HepG2 (cell line): ENCODE results near the gene NECTIN2. TPM values are rescaled to one million over a fixed set of nuclear protein-coding genes. Genes with fewer than 3 reads are reported as not detected.

ENCODE experiments used
- ATF7 ChIP-seq, 2 experiments: fragments of 450-650 bp in 1 of 2; sonication (generic) in 1 of 2; formaldehyde crosslinking in 1 of 2; IDR thresholded peaks; 2 replicates each; pipeline versions ENCODE4 v1.4.0 to v1.6.1; 2016 to 2020; ENCODE audit warnings: antibody characterized with exemption in 1 of 2, mild to moderate bottlenecking in 1 of 2, missing genetic modification reagents in 1 of 2
- DR1 ChIP-seq: sonication (generic); formaldehyde crosslinking; IDR thresholded peaks from 2 replicates; pipeline ENCODE4 v1.8.0; 2021; ENCODE audit warnings: mild to moderate bottlenecking, missing genetic modification reagents, inconsistent platforms
- E2F2 ChIP-seq: sonication (generic); formaldehyde crosslinking; IDR thresholded peaks from 2 replicates; pipeline ENCODE4 v1.4.0; 2020; ENCODE audit warnings: missing genetic modification reagents, borderline replicate concordance
- GPN1 ChIP-seq: sonication (generic); formaldehyde crosslinking; IDR thresholded peaks from 2 replicates; pipeline ENCODE4 v1.5.1; 2020; ENCODE audit warnings: missing genetic modification reagents, borderline replicate concordance
- HOXA7 ChIP-seq: sonication (generic); formaldehyde crosslinking; IDR thresholded peaks from 2 replicates; pipeline ENCODE4 v1.8.1; 2022; ENCODE audit warnings: mild to moderate bottlenecking, missing genetic modification reagents, moderate library complexity
- NR2F1 ChIP-seq, 2 experiments: fragments of 450-650 bp in 1 of 2; formaldehyde crosslinking in 1 of 2; IDR thresholded peaks; 2 replicates each; pipeline versions ENCODE4 v1.5.0 to v1.6.1; 2016 to 2020; ENCODE audit warnings: mild to moderate bottlenecking in 1 of 2, missing compliant biosample characterization in 1 of 2, missing genetic modification reagents in 1 of 2, moderate library complexity in 1 of 2
- RARG ChIP-seq: sonication (generic); formaldehyde crosslinking; IDR thresholded peaks from 2 replicates; pipeline ENCODE4 v1.4.0; 2020; ENCODE audit warnings: low read depth, mild to moderate bottlenecking, missing genetic modification reagents
- RBFOX2 ChIP-seq: fragments of 200-400 bp; formaldehyde crosslinking; IDR thresholded peaks from 2 replicates; pipeline ENCODE4 v1.6.1; 2017; ENCODE audit warnings: low read depth, mild to moderate bottlenecking, low read length
- RCOR2 ChIP-seq: IDR thresholded peaks from 2 replicates; pipeline ENCODE4 v1.6.1; 2016; ENCODE audit warnings: missing biosample characterization, missing genetic modification reagents
- REXO4 ChIP-seq: sonication (generic); formaldehyde crosslinking; IDR thresholded peaks from 2 replicates; pipeline ENCODE4 v1.8.0; 2022; ENCODE audit warnings: missing genetic modification reagents, mild to moderate bottlenecking, borderline replicate concordance
- SMC3 ChIP-seq: IDR thresholded peaks from 2 replicates; pipeline ENCODE4 v1.6.1; 2011; ENCODE audit warnings: low read length, improper control_type of control experiment
- TOPORS ChIP-seq: sonication (generic); formaldehyde crosslinking; IDR thresholded peaks from 2 replicates; pipeline ENCODE4 v1.8.0; 2023; ENCODE audit warnings: mild to moderate bottlenecking, missing genetic modification reagents
- ZBTB42 ChIP-seq: sonication (generic); formaldehyde crosslinking; IDR thresholded peaks from 2 replicates; pipeline ENCODE4 v1.5.0; 2020; ENCODE audit warnings: mild to moderate bottlenecking, missing genetic modification reagents
- ZC3H4 ChIP-seq: sonication (generic); formaldehyde crosslinking; IDR thresholded peaks from 2 replicates; pipeline ENCODE4 v1.4.0; 2020; ENCODE audit warnings: missing genetic modification reagents, borderline replicate concordance
- ZMAT3 ChIP-seq: sonication (generic); formaldehyde crosslinking; conservative IDR thresholded peaks from 2 replicates; pipeline ENCODE4 v1.7.0; 2021; ENCODE audit warnings: missing genetic modification reagents
- ZNF264 ChIP-seq: sonication (generic); formaldehyde crosslinking; IDR thresholded peaks from 2 replicates; pipeline ENCODE4 v1.4.0; 2020; ENCODE audit warnings: missing genetic modification reagents
- ZNF580 ChIP-seq: IDR thresholded peaks from 2 replicates; pipeline ENCODE4 v1.6.1; 2016; ENCODE audit warnings: low read depth, borderline replicate concordance
- ZZZ3 ChIP-seq: sonication (generic); formaldehyde crosslinking; IDR thresholded peaks from 2 replicates; pipeline ENCODE4 v1.4.0; 2020; ENCODE audit warnings: missing genetic modification reagents, mild to moderate bottlenecking, borderline replicate concordance
- polyA plus RNA-seq, 8 experiments: library from polyadenylated mRNA; depleted of rRNA in 3 of 8; stranded (reverse) in 7 of 8; unstranded in 1 of 8; fragments of >200 nt; fragmentation: Illumina TruSeq in 4 of 8; extraction: Trizol in 4 of 8; gene quantifications; 2 replicates each; pipeline versions ENCODE4 v1.2.1 to v1.2.3, GENCODE V29; 2011 to 2016; ENCODE audit warnings: low read depth in 4 of 8, missing spikeins in 1 of 8, mixed read lengths in 1 of 8; ENCODE audit not compliant: insufficient read depth in 1 of 8
- total RNA-seq, 5 experiments: library from RNA; depleted of rRNA; stranded (reverse); fragments of >200 nt; fragmentation: Illumina TruSeq; extraction: Trizol; gene quantifications; 2 replicates each; pipeline ENCODE4 v1.2.3, GENCODE V29; 2016; ENCODE audit warnings: low read depth in 1 of 5
- TF ChIP-seq, protein P1 (sequence below): sonication (generic); formaldehyde crosslinking; IDR thresholded peaks from 2 replicates; pipeline ENCODE4 v1.5.0; 2020; ENCODE audit warnings: mild to moderate bottlenecking, low read depth, missing genetic modification reagents, borderline replicate concordance
- TF ChIP-seq, protein P2 (sequence below): sonication (generic); formaldehyde crosslinking; IDR thresholded peaks from one replicate; pipeline ENCODE4 v1.5.1; 2020; ENCODE audit warnings: mild to moderate bottlenecking, missing genetic modification reagents; ENCODE audit errors: not compliant biosample characterization

The NECTIN2 gene
- total and polyA plus RNA-seq, 2 of the 13 experiments (the other 11 are each of a cell fraction or from before 2014, with no cell fraction given) = 75.4 to 114 TPM

GRCh38 chr19:44904426-44904994 lies 58.4 kb downstream of the NECTIN2 start (continued):
- no peak for TF ChIP-seq HOXA7 (CRISPR knock-in tag)
- TF ChIP-seq ZC3H4 (CRISPR knock-in tag) = 0 out of 2 replicates have a peak, but pooled peaks have one; percentile 35
- TF ChIP-seq ZNF264 (CRISPR knock-in tag) = no peak
- 0 out of 4 replicates have a peak, but pooled peaks of 1 of the 2 experiments have one; percentile 6 for TF ChIP-seq NR2F1 (CRISPR knock-in tag; IDR thresholded peaks at IDR 0.05)
- TF ChIP-seq, protein P1, sequence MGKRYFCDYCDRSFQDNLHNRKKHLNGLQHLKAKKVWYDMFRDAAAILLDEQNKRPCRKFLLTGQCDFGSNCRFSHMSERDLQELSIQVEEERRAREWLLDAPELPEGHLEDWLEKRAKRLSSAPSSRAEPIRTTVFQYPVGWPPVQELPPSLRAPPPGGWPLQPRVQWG (CRISPR knock-in tag) = no peak
- no peak for TF ChIP-seq DR1 (CRISPR knock-in tag)
- TF ChIP-seq ZZZ3 (CRISPR knock-in tag) = no peak
- TF ChIP-seq GPN1 (CRISPR knock-in tag) = no peak
- TF ChIP-seq SMC3 = peak; percentile 21; the same call in 1 of the 2 replicates
- TF ChIP-seq TOPORS (CRISPR knock-in tag) = no peak
- peak; percentile 46; the same call in 1 of the 2 replicates for TF ChIP-seq RCOR2 (CRISPR knock-in tag)
- TF ChIP-seq RBFOX2 = no peak; the same call in 1 of the 2 replicates
- no peak for TF ChIP-seq RARG
- TF ChIP-seq REXO4 (CRISPR knock-in tag) = no peak
- TF ChIP-seq ZMAT3 = 0 out of 2 replicates have a peak, but pooled peaks have one; percentile 52
- no peak for TF ChIP-seq ATF7 (IDR thresholded peaks at IDR 0.05)
- no peak for TF ChIP-seq ATF7 (CRISPR knock-in tag; IDR thresholded peaks at IDR 0.05)
- no peak for TF ChIP-seq E2F2 (CRISPR knock-in tag)
- no peak for TF ChIP-seq ZBTB42 (CRISPR knock-in tag)
- no peak for TF ChIP-seq ZNF580 (CRISPR knock-in tag)
- TF ChIP-seq, protein P2, sequence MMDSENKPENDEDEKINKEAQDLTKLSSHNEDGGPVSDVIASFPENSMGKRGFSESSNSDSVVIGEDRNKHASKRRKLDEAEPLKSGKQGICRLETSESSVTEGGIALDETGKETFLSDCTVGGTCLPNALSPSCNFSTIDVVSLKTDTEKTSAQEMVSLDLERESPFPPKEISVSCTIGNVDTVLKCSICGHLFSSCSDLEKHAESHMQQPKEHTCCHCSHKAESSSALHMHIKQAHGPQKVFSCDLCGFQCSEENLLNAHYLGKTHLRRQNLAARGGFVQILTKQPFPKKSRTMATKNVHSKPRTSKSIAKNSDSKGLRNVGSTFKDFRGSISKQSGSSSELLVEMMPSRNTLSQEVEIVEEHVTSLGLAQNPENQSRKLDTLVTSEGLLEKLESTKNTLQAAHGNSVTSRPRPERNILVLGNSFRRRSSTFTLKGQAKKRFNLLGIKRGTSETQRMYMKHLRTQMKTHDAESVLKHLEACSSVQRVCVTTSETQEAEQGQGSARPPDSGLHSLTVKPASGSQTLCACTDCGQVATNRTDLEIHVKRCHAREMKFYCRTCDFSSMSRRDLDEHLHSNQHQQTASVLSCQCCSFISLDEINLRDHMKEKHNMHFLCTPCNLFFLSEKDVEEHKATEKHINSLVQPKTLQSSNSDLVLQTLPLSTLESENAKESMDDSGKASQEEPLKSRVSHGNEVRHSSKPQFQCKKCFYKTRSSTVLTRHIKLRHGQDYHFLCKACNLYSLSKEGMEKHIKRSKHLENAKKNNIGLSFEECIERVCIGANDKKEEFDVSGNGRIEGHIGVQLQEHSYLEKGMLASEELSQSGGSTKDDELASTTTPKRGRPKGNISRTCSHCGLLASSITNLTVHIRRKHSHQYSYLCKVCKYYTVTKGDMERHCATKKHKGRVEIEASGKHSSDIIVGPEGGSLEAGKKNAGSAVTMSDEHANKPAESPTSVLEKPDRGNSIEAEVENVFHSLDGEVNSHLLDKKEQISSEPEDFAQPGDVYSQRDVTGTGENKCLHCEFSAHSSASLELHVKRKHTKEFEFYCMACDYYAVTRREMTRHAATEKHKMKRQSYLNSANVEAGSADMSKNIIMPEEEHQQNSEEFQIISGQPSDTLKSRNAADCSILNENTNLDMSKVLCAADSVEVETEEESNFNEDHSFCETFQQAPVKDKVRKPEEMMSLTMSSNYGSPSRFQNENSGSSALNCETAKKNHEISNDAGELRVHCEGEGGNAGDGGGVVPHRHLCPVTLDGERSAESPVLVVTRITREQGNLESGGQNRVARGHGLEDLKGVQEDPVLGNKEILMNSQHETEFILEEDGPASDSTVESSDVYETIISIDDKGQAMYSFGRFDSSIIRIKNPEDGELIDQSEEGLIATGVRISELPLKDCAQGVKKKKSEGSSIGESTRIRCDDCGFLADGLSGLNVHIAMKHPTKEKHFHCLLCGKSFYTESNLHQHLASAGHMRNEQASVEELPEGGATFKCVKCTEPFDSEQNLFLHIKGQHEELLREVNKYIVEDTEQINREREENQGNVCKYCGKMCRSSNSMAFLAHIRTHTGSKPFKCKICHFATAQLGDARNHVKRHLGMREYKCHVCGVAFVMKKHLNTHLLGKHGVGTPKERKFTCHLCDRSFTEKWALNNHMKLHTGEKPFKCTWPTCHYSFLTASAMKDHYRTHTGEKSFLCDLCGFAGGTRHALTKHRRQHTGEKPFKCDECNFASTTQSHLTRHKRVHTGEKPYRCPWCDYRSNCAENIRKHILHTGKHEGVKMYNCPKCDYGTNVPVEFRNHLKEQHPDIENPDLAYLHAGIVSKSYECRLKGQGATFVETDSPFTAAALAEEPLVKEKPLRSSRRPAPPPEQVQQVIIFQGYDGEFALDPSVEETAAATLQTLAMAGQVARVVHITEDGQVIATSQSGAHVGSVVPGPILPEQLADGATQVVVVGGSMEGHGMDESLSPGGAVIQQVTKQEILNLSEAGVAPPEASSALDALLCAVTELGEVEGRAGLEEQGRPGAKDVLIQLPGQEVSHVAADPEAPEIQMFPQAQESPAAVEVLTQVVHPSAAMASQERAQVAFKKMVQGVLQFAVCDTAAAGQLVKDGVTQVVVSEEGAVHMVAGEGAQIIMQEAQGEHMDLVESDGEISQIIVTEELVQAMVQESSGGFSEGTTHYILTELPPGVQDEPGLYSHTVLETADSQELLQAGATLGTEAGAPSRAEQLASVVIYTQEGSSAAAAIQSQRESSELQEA (CRISPR knock-in tag) = no peak
